ENCODE results near the gene TMPRSS2.
"Not testable (repeated sequence)": the region's sequence is repeated elsewhere in the genome, so short reads cannot be mapped to it uniquely, and the experiment has no call there.

The TMPRSS2 gene

DNA sequence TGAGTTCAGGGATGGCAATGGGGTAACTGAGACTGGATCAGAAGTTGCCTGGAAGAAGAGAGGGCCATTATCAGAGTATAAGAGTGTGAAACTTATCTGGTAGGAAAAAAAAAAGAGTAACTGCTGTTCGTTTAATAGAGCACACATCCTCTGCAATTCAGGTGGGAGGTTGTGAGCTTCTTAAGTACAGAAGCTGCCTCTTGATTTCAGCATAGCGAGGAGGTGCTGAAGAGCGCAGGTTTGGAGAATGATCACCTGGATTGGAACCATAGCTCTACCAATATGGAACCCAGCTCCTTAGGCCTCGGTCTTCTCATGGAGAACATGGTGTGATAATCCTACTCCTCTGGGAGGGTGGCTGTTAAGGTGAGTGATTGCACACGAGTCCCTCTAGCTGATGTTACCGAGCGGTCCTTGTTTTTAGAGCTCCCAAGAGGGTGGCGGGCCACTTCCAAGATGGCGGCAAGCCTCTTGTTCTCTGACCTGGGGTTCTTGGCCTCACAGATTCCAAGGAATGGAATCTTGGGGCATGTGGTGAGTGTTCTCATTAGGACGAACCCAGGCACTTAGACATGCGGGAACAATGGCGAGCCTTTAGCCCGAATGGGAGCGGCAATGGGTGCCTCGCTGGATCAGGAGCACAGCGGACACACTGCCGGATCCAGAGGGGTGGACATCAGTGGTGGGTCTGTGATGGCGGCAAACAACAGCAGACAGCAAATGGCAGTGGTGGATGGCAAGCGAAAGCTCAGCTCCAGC is 85.2 kb downstream of the TMPRSS2 start:
- H3K27ac ChIP-seq = no peak overlapping the region
- peak; percentile 47 for DNase-seq (ENCODE audit: low spot score)
- no peak overlapping the region for H3K4me3 ChIP-seq
- TF ChIP-seq CTCF (IDR thresholded peaks at IDR 0.05) = no peak

DNA sequence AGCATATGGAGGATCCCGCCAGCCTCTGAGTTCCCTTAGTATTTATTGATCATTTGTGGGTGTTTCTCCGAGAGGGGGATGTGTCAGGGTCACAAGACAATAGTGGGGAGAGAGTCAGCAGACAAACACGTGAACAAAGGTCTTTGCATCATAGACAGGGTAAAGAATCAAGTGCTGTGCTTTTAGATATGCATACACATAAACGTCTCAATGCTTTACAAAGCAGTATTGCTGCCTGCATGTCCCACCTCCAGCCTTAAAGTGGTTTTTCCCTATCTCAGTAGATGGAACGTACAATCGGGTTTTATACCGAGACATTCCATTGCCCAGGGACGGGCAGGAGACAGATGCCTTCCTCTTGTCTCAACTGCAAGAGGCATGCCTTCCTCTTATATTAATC is 87.0 kb downstream of the TMPRSS2 start:
- peak overlapping the region; percentile 92 for H3K4me3 ChIP-seq
- H3K27ac ChIP-seq = peak overlapping the region; percentile 88 to 93
- DNase-seq (ENCODE audit: low spot score) = not testable (repeated sequence)

DNA sequence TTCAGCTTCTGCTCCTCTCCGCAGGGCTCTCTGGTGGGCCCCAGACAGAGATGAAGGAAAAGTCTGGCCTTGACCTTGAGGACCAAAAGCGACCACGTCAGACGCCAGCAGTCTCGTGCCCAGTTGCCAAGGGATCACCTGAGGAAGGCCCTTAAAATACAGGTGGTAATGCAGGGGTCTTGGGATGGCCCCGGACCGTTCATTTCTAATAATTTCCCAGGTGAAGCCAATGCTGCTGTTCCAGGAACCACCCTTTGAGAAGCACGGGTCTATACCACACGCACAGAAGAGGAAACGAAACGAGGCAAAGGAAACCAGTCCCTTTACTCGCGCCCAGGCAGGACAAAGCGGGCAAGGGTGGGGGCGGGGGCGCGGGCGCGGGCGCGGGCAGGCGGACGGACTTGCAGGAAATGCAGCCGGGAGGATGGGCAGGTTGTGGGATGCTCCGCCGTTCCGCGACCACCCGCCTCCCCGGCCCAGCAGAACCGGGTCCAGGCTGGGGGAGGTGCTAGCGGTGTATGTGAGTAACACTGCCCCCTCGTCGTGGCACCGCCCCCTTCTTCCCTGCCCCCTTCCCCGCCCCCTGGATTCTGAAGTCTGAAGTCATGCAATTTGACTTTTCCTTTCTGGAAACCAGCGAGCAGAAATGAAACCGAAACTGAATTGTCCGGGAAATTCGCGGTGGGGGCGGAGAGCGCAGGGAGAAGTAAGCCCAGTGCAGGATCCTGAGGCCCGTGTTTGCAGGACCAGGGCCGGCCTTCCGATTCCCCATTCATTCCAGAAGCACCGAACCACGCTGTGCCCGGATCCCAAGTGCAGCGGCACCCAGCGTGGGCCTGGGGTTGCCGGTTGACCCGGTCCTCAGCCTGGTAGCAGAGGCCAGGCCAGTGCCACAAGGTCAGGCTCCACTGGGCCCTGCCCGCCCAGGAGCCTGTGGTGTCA is 87.8 kb downstream of the TMPRSS2 start:
- Histone ChIP-seq H3K4me3 (peak overlapping the region; percentile 92), H3K27ac (peak overlapping the region; percentile 88 to 93)
- DNase-seq (ENCODE audit: low spot score) = peak; percentile 94
- TF ChIP-seq CTCF (IDR thresholded peaks at IDR 0.05) = no peak

- no peak overlapping the region for H3K4me3 ChIP-seq
- peak; percentile 64 for DNase-seq (ENCODE audit: low spot score)
- H3K27ac ChIP-seq = peak overlapping the region in 1 of 2 donors; percentile 16
- no peak for TF ChIP-seq CTCF (IDR thresholded peaks at IDR 0.05)
Measured at GRCh38 chr21:41418956-41419680, 88.8 kb downstream of the TMPRSS2 start.

- peak; percentile 66 for DNase-seq (ENCODE audit: low spot score)
- TF ChIP-seq CTCF (IDR thresholded peaks at IDR 0.05) = no peak
Measured at GRCh38 chr21:41418393-41418792, 89.6 kb downstream of the TMPRSS2 start.

GRCh38 chr21:41417505-41417904 is 90.5 kb downstream of the TMPRSS2 start:
- H3K27ac ChIP-seq, H3K4me3 ChIP-seq: not testable (repeated sequence)
- DNase-seq (ENCODE audit: low spot score) = peak; percentile 47

More at GRCh38 chr21:41418393-41418792, 89.6 kb downstream of the TMPRSS2 start:
- Histone ChIP-seq H3K27ac (no peak overlapping the region), H3K4me3 (no peak overlapping the region)

Measured in coronary artery (tissue), 2 donors.